HepG2 (cell line): ENCODE measurements around the gene ECE2. TPM values are rescaled to one million over a fixed set of nuclear protein-coding genes. Genes with fewer than 3 reads are reported as not detected.
A peak's percentile ranks its signal among the peaks of the same experiment; 100 is the strongest.

Source experiments
- ADNP ChIP-seq: sonication (generic); formaldehyde crosslinking; IDR thresholded peaks from 2 replicates; pipeline ENCODE4 v1.4.0; 2020; ENCODE audit warnings: missing genetic modification reagents
- DNMT3B ChIP-seq: conservative IDR thresholded peaks from 2 replicates; pipeline ENCODE4 v1.6.1; 2016; ENCODE audit warnings: missing biosample characterization, control low read depth
- E2F5 ChIP-seq: sonication (generic); formaldehyde crosslinking; conservative IDR thresholded peaks from 2 replicates; pipeline ENCODE4 v1.4.0; 2020; ENCODE audit warnings: missing genetic modification reagents
- FOSL1 ChIP-seq: sonication (generic); formaldehyde crosslinking; IDR thresholded peaks from 2 replicates; pipeline ENCODE4 v1.9.0; 2021; ENCODE audit warnings: missing genetic modification reagents, borderline replicate concordance
- GPBP1L1 ChIP-seq: sonication (generic); formaldehyde crosslinking; IDR thresholded peaks from 2 replicates; pipeline ENCODE4 v1.5.0; 2020; ENCODE audit warnings: mild to moderate bottlenecking, missing genetic modification reagents
- HMGXB4 ChIP-seq, 2 experiments: sonication (generic) in 1 of 2; formaldehyde crosslinking in 1 of 2; IDR thresholded peaks; 2 replicates each; pipeline versions ENCODE4 v1.4.0 to v1.6.1; 2018 to 2020; ENCODE audit warnings: missing genetic modification reagents in 2 of 2, borderline replicate concordance in 1 of 2, low read depth in 1 of 2, mild to moderate bottlenecking in 1 of 2, missing biosample characterization in 1 of 2
- MAFF ChIP-seq: IDR thresholded peaks from 2 replicates; pipeline ENCODE4 v1.6.1; 2011; ENCODE audit warnings: low read depth, low read length, improper control_type of control experiment
- MAX ChIP-seq: IDR thresholded peaks from 2 replicates; pipeline ENCODE4 v1.6.1; 2012; ENCODE audit warnings: inconsistent platforms
- MYC ChIP-seq: sonication (generic); formaldehyde crosslinking; IDR thresholded peaks from 2 replicates; pipeline ENCODE4 v1.9.0; 2021; ENCODE audit warnings: missing genetic modification reagents, borderline replicate concordance
- NCOR1 ChIP-seq: fragments of 200-600 bp; sonication (generic); IDR thresholded peaks from 2 replicates; pipeline ENCODE4 v1.7.0; 2017; ENCODE audit warnings: antibody characterized with exemption, low read length, borderline replicate concordance
- NR1H2 ChIP-seq: sonication (generic); formaldehyde crosslinking; IDR thresholded peaks from 2 replicates; pipeline ENCODE4 v1.8.1; 2022; ENCODE audit warnings: low read depth, missing genetic modification reagents, borderline replicate concordance
- SAFB2 ChIP-seq: sonication (generic); formaldehyde crosslinking; IDR thresholded peaks from 2 replicates; pipeline ENCODE4 v1.5.1; 2020; ENCODE audit warnings: missing genetic modification reagents, low read depth, mild to moderate bottlenecking, borderline replicate concordance
- ZNF18 ChIP-seq: sonication (generic); formaldehyde crosslinking; IDR thresholded peaks from 2 replicates; pipeline ENCODE4 v1.8.0; 2022; ENCODE audit warnings: mild to moderate bottlenecking, missing genetic modification reagents; ENCODE audit not compliant: insufficient replicate concordance
- ZNF281 ChIP-seq: sonication (generic); formaldehyde crosslinking; IDR thresholded peaks from 2 replicates; pipeline ENCODE4 v1.4.0; 2020; ENCODE audit warnings: missing genetic modification reagents, borderline replicate concordance
- ZNF670 ChIP-seq: sonication (generic); formaldehyde crosslinking; IDR thresholded peaks from 2 replicates; pipeline ENCODE4 v1.8.0; 2022; ENCODE audit warnings: mild to moderate bottlenecking, missing genetic modification reagents, borderline replicate concordance
- polyA plus RNA-seq, 8 experiments: library from polyadenylated mRNA; depleted of rRNA in 3 of 8; stranded (reverse) in 7 of 8; unstranded in 1 of 8; fragments of >200 nt; fragmentation: Illumina TruSeq in 4 of 8; extraction: Trizol in 4 of 8; gene quantifications; 2 replicates each; pipeline versions ENCODE4 v1.2.1 to v1.2.3, GENCODE V29; 2011 to 2016; ENCODE audit warnings: low read depth in 4 of 8, missing spikeins in 1 of 8, mixed read lengths in 1 of 8; ENCODE audit not compliant: insufficient read depth in 1 of 8
- total RNA-seq, 5 experiments: library from RNA; depleted of rRNA; stranded (reverse); fragments of >200 nt; fragmentation: Illumina TruSeq; extraction: Trizol; gene quantifications; 2 replicates each; pipeline ENCODE4 v1.2.3, GENCODE V29; 2016; ENCODE audit warnings: low read depth in 1 of 5

The ECE2 gene
- total and polyA plus RNA-seq, 2 of the 13 experiments (the other 11 are each of a cell fraction or from before 2014, with no cell fraction given), result not detected

- TF ChIP-seq ZNF281 (CRISPR knock-in tag), result peak; percentile 76
- TF ChIP-seq FOSL1, result no peak
- TF ChIP-seq MAX, result no peak; the same call in 1 of the 2 replicates
- peak; percentile 36; the same call in 1 of the 2 replicates for TF ChIP-seq ZNF670 (CRISPR knock-in tag)
- TF ChIP-seq HMGXB4 (CRISPR knock-in tag; IDR thresholded peaks at IDR 0.05; ENCODE audit: borderline replicate concordance in 1 of 2, low read depth in 1 of 2), result 0 out of 4 replicates have a peak, but pooled peaks of 1 of the 2 experiments have one; percentile 58
- TF ChIP-seq ZNF18 (CRISPR knock-in tag), result no peak
- no peak for TF ChIP-seq DNMT3B (CRISPR knock-in tag)
- no peak for TF ChIP-seq E2F5 (CRISPR knock-in tag)
- no peak for TF ChIP-seq NCOR1
- no peak for TF ChIP-seq GPBP1L1
- no peak for TF ChIP-seq MAFF
- TF ChIP-seq NR1H2 (CRISPR knock-in tag), result 0 out of 2 replicates have a peak, but pooled peaks have one; percentile 44
- TF ChIP-seq ADNP, result no peak
- TF ChIP-seq MYC (CRISPR knock-in tag), result peak; percentile 81; the same call in 1 of the 2 replicates
- TF ChIP-seq SAFB2 (CRISPR knock-in tag), result 0 out of 2 replicates have a peak, but pooled peaks have one; percentile 21
Measured at GRCh38 chr3:184314700-184315542, 39.1 kb downstream of the ECE2 start (continued).
